ENCODE results near the gene EDEM2.

DNA sequence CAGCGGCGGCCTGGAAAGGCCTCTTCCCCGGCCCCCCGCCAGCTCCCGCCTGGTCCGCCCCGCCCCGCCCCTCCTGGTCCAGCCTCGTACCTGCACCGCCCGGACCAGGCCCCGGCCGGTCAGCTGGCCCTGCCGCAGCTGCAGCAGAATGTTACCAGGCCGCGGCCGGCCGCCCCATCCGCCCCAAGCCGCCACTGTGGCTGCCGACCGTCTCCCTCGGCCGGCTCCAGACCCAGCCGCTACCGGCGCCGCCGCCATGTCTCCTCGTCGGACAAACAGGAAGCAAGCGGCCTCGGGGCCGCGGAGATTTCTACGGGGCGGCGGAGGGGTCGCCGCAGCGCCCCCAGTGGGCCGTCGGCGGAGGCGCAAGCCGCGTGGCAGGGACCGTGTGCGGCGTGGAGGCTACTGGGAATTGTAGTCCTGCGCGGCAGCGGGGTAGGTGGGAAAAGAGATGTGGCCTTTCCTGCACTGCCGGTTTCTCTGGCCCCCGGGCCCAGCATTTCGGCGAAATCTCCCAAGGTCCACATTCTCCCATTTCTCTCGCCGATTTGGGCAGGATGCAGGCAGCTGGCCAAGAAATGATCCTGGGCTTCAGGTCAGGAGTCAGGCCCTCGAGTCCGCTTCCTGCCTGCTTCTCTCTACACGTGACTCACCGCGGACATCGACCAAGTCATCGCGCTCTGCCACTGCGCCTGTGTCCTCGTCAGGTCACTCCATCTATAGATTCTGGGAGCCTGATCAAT lies 54.4 kb downstream of the EDEM2 start, which contains the start of gene TRPC4AP:
- TF ChIP-seq, protein P1, sequence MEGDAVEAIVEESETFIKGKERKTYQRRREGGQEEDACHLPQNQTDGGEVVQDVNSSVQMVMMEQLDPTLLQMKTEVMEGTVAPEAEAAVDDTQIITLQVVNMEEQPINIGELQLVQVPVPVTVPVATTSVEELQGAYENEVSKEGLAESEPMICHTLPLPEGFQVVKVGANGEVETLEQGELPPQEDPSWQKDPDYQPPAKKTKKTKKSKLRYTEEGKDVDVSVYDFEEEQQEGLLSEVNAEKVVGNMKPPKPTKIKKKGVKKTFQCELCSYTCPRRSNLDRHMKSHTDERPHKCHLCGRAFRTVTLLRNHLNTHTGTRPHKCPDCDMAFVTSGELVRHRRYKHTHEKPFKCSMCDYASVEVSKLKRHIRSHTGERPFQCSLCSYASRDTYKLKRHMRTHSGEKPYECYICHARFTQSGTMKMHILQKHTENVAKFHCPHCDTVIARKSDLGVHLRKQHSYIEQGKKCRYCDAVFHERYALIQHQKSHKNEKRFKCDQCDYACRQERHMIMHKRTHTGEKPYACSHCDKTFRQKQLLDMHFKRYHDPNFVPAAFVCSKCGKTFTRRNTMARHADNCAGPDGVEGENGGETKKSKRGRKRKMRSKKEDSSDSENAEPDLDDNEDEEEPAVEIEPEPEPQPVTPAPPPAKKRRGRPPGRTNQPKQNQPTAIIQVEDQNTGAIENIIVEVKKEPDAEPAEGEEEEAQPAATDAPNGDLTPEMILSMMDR (IDR thresholded peaks at IDR 0.05) = peak; percentile 77 to 98 (median 96)
- peak in 1 of 2 donors; percentile 82 for TF ChIP-seq POLR2A (IDR thresholded peaks at IDR 0.05)
